GM12878 (cell line): ENCODE data around the gene CFB. TPM values are rescaled to one million over a fixed set of nuclear protein-coding genes. Genes with fewer than 3 reads are reported as not detected.
A peak's percentile ranks its signal among the peaks of the same experiment; 100 is the strongest.

Experiments
- ATAC-seq: fragments of 200-7000 bp; cut with Tn5 transposase; 3 replicates; pipeline ENCODE4 v1.9.1; 2020; ENCODE audit warnings: mild to moderate bottlenecking, moderate library complexity
- BruUV-seq: library from RNA; stranded (reverse); fragments of 400-500 nt; replicated peaks from 2 replicates; lab custom pipeline; 2021; lab: Mats Ljungman, UMichigan
- CTCF ChIA-PET: fragments of 300-600 bp; sonication (Branson Sonifier 250); formaldehyde crosslinking; extraction: SDS; loops from one replicate; lab custom pipeline; 2021; ENCODE audit warnings: inconsistent platforms; lab: Yijun Ruan, JAX
- POLR2A ChIA-PET: fragments of 350-600 bp; formaldehyde crosslinking; extraction: SDS; loops from one replicate; lab custom pipeline; 2021; ENCODE audit warnings: inconsistent platforms; lab: Charles Lee
- RAD21 ChIA-PET: fragments of 300-600 bp; sonication (Branson Sonifier 250); formaldehyde crosslinking; loops from one replicate; lab custom pipeline; 2023; ENCODE audit warnings: antibody characterized with exemption; ENCODE audit not compliant: unreplicated experiment; lab: Charles Lee
- SMC1A ChIA-PET: fragments of 300-600 bp; sonication (Branson Sonifier 250); formaldehyde crosslinking; loops from one replicate; lab custom pipeline; 2023; ENCODE audit not compliant: unreplicated experiment, uncharacterized antibody; lab: Charles Lee
- DNase-seq: peaks from one replicate; pipeline ENCODE4 v3.0.0-alpha.2; 2011; ENCODE audit warnings: low read depth, low spot score
- FAIRE-seq: peaks from 3 replicates; lab custom pipeline; 2011; peaks lifted over from hg19 to GRCh38; lab: Jason Lieb, UNC
- H2AFZ ChIP-seq: 2 replicates; pipeline ENCODE4 v1.6.0; 2011; ENCODE audit warnings: low read depth, low read length, control low read depth; ENCODE audit not compliant: control insufficient read depth
- H3K27ac ChIP-seq: 2 replicates; pipeline ENCODE4 v1.5.1; 2011; ENCODE audit warnings: control low read depth; ENCODE audit not compliant: control insufficient read depth, insufficient read depth
- H3K27me3 ChIP-seq, 2 experiments: replicated peaks in 1 of 2; 2 replicates each; pipeline versions ENCODE4 v1.6.0 to v1.6.1; 2011; ENCODE audit warnings: low read length in 1 of 2; ENCODE audit not compliant: control insufficient read depth in 2 of 2, insufficient read depth in 2 of 2
- H3K36me3 ChIP-seq, 2 experiments: 2 replicates each; pipeline ENCODE4 v1.5.1; 2011; ENCODE audit warnings: low read length in 1 of 2; ENCODE audit not compliant: control insufficient read depth in 2 of 2, insufficient read depth in 2 of 2
- H3K4me1 ChIP-seq: 2 replicates; pipeline ENCODE4 v1.6.1; 2011; ENCODE audit warnings: mild to moderate bottlenecking, low read length, moderate library complexity, mixed read lengths; ENCODE audit not compliant: control insufficient read depth, insufficient read depth
- H3K4me2 ChIP-seq: 2 replicates; pipeline ENCODE4 v1.6.0; 2011; ENCODE audit warnings: control low read depth; ENCODE audit not compliant: control insufficient read depth, insufficient read depth
- H3K4me3 ChIP-seq: fragments of 200-600 bp; sonication (generic); 2 replicates; pipeline ENCODE4 v1.5.1; 2016
- H3K79me2 ChIP-seq: 2 replicates; pipeline ENCODE4 v1.6.0; 2011; ENCODE audit warnings: low read length; ENCODE audit not compliant: control insufficient read depth, insufficient read depth
- H3K9ac ChIP-seq: 2 replicates; pipeline ENCODE4 v1.8.0; 2011; ENCODE audit warnings: low read length, control low read depth, mixed read lengths; ENCODE audit not compliant: control insufficient read depth, insufficient read depth
- H3K9me3 ChIP-seq: replicated peaks from 3 replicates; pipeline ENCODE4 v1.5.1; 2011; ENCODE audit warnings: mild to moderate bottlenecking, low read length; ENCODE audit not compliant: control insufficient read depth, insufficient read depth
- H4K20me1 ChIP-seq: 2 replicates; pipeline ENCODE4 v1.6.0; 2011; ENCODE audit not compliant: control insufficient read depth, insufficient read depth
- BCL3 ChIP-seq: IDR thresholded peaks from 2 replicates; pipeline ENCODE4 v1.6.1; 2011; ENCODE audit warnings: borderline replicate concordance, low read depth, mild to moderate bottlenecking, moderate library complexity, low read length; ENCODE audit not compliant: insufficient read depth, poor library complexity, severe bottlenecking
- POLR2A ChIP-seq: IDR thresholded peaks from 2 replicates; pipeline ENCODE4 v1.6.1; 2011; ENCODE audit warnings: low read depth, mild to moderate bottlenecking, low read length
- YY1 ChIP-seq: IDR thresholded peaks from 2 replicates; pipeline ENCODE4 v1.6.1; 2011; ENCODE audit warnings: low read depth, mild to moderate bottlenecking, low read length
- WGBS: methylation state at CpG from one replicate; pipeline ENCODE4 v1.1.6; 2016; ENCODE audit warnings: low lambda C conversion rate; ENCODE audit not compliant: insufficient replicate concordance, insufficient coverage; ENCODE audit errors: missing lambda C conversion rate; 5-methylcytosine and 5-hydroxymethylcytosine counted together
- in situ Hi-C: fragments of 300-500 bp; cut with MboI; formaldehyde crosslinking; loops from 9 replicates; pipeline ENCODE4 v1.14.3; 2018; ENCODE audit warnings: mixed read lengths
- intact Hi-C: fragments of 100-400 bp; cut with micrococcal nuclease; formaldehyde crosslinking; loops from one replicate; pipeline ENCODE4 v1.14.2; 2022; ENCODE audit not compliant: unreplicated experiment
- polyA plus RNA-seq, 11 experiments: library from polyadenylated mRNA; depleted of rRNA in 4 of 11; unstranded in 6 of 11; stranded (reverse) in 5 of 11; fragments of >200 nt; fragmentation: Nextera tagmentation in 4 of 11; fragmentation: Illumina TruSeq in 1 of 11; extraction: Ambion mirVana in 4 of 11; extraction: Trizol in 1 of 11; gene quantifications; 1 replicate in 1 of 11; 2 replicates in 10 of 11; pipeline versions ENCODE4 v1.2.1 to v1.2.3, GENCODE V29; 2011 to 2016; ENCODE audit warnings: inconsistent platforms in 2 of 11, missing spikeins in 2 of 11, low read depth in 1 of 11
- total RNA-seq, 4 experiments: library from RNA; depleted of rRNA in 3 of 4; stranded (reverse); fragments of >200 nt in 3 of 4; fragmentation: Illumina TruSeq in 1 of 4; extraction: Trizol in 1 of 4; gene quantifications; 2 replicates each; pipeline versions ENCODE4 v1.2.1 to v1.2.3, GENCODE V29; 2013 to 2021
- TF ChIP-seq, protein P1 (sequence below): IDR thresholded peaks from 2 replicates; pipeline ENCODE4 v1.6.1; 2011; ENCODE audit warnings: borderline replicate concordance, low read depth, mild to moderate bottlenecking, moderate library complexity, mixed read lengths, low read length; ENCODE audit not compliant: insufficient read depth; ENCODE audit errors: extremely low read length
- TF ChIP-seq, protein P2 (sequence below): IDR thresholded peaks from 2 replicates; pipeline ENCODE4 v1.6.1; 2011; ENCODE audit warnings: mild to moderate bottlenecking, low read depth, low read length, moderate library complexity; ENCODE audit not compliant: insufficient replicate concordance

CFB gene
- total and polyA plus RNA-seq, 10 of the 15 experiments (the other 5 are each of a cell fraction or from before 2014, with no cell fraction given): 0.09 to 1.7 (median 0.44) TPM; not detected in 7

- ATAC-seq: no peak
- Histone ChIP-seq H3K4me3 (no peak overlapping the region), H3K27ac (no peak overlapping the region)
- RAD21 ChIA-PET: no interaction called here
- in situ Hi-C loops: no loop called here
- TF ChIP-seq BCL3: peak; percentile 65
- TF ChIP-seq, protein P1, sequence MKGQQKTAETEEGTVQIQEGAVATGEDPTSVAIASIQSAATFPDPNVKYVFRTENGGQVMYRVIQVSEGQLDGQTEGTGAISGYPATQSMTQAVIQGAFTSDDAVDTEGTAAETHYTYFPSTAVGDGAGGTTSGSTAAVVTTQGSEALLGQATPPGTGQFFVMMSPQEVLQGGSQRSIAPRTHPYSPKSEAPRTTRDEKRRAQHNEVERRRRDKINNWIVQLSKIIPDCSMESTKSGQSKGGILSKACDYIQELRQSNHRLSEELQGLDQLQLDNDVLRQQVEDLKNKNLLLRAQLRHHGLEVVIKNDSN: no peak
- TF ChIP-seq, all 136 proteins: peak for 1
- CTCF ChIA-PET: no interaction called here
- DNase-seq: no peak
- SMC1A ChIA-PET: no interaction called here
- no peaks in the 10 kb centered on the region for H3K9me3 ChIP-seq
- H3K4me2 ChIP-seq: no peak overlapping the region
- 96% methylated on average over 19 of the region's 19 CpGs for WGBS
- no peak overlapping the region for H3K9ac ChIP-seq
- H3K4me1 ChIP-seq: peaks cover 11% of the 10 kb centered on the region
- H3K36me3 ChIP-seq: peaks cover 25% of the 10 kb centered on the region in 2 experiments
- POLR2A ChIA-PET: no interaction called here
- intact Hi-C loops: no loop called here
- no peak for FAIRE-seq
- BruUV-seq: no TSS peak
- peaks cover 15% of the 10 kb centered on the region for H3K79me2 ChIP-seq
- H3K27me3 ChIP-seq: no peaks in the 10 kb centered on the region
- H4K20me1 ChIP-seq: no peaks in the 10 kb centered on the region
- H2AFZ ChIP-seq: no peak overlapping the region
Measured at GRCh38 chr6:31963921-31964320, 18.0 kb downstream of the CFB start.

DNA sequence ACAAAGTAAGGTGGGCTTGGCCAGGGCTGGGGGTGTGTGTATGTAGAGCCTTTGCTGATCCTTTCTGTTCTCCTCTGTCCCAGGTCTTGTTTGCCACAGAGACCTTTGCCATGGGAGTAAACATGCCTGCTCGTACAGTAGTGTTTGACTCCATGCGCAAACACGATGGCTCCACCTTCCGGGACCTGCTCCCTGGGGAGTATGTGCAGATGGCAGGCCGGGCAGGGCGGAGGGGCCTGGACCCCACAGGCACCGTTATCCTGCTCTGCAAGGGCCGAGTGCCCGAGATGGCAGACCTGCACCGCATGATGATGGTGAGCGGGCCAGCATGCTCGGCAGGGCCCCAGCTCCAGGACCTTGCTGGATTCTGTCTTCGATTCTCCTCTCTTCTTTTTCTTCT lies 19.8 kb downstream of the CFB start:
- Histone ChIP-seq H3K4me1 (peaks cover 5% of the 10 kb centered on the region; the same call in 1 of the 2 replicates), H2AFZ (no peak overlapping the region), H3K9ac (no peak overlapping the region), H3K36me3 (peaks cover 26 to 29% of the 10 kb centered on the region in 2 experiments), H3K4me2 (no peak overlapping the region), H3K79me2 (peaks cover 3% of the 10 kb centered on the region), H3K27ac (no peak overlapping the region), H3K9me3 (no peaks in the 10 kb centered on the region), H3K4me3 (no peak overlapping the region), H3K27me3 (no peaks in the 10 kb centered on the region), H4K20me1 (no peaks in the 10 kb centered on the region)
- ChIA-PET SMC1A (interaction anchor here (0.6 kb wide), 2 partner anchors 327 to 391 kb away, joined by 3 read pairs; no protein-coding TSS in a partner anchor), POLR2A (no interaction called here), CTCF (no interaction called here), RAD21 (no interaction called here)
- BruUV-seq: no TSS peak
- WGBS: 89% methylated on average over 13 of the region's 13 CpGs
- no peak for DNase-seq
- intact Hi-C loops: no loop called here
- FAIRE-seq: no peak
- TF ChIP-seq, protein P2, sequence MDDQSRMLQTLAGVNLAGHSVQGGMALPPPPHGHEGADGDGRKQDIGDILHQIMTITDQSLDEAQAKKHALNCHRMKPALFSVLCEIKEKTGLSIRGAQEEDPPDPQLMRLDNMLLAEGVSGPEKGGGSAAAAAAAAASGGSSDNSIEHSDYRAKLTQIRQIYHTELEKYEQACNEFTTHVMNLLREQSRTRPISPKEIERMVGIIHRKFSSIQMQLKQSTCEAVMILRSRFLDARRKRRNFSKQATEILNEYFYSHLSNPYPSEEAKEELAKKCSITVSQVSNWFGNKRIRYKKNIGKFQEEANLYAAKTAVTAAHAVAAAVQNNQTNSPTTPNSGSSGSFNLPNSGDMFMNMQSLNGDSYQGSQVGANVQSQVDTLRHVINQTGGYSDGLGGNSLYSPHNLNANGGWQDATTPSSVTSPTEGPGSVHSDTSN: no peak
- TF ChIP-seq YY1 (no peak), POLR2A (0 out of 2 replicates have a peak, but pooled peaks have one; percentile 25)
- in situ Hi-C loops: no loop called here
- no peak for ATAC-seq
